Loucy (cell line): Measurements from ENCODE around the gene SPATS2.
A peak's percentile ranks its signal among the peaks of the same experiment; 100 is the strongest.

Experiments
- H2AFZ ChIP-seq: fragments of 200-600 bp; sonication (generic); 2 replicates; pipeline ENCODE4 v1.6.0; 2016; ENCODE audit warnings: antibody characterized with exemption, mild to moderate bottlenecking, low read length, moderate library complexity
- H3F3A ChIP-seq: fragments of 200-600 bp; 2 replicates; pipeline ENCODE4 v1.6.0; 2016; ENCODE audit warnings: antibody characterized with exemption, low read depth, mild to moderate bottlenecking
- H3K27me3 ChIP-seq: fragments of 200-600 bp; sonication (generic); 2 replicates; pipeline ENCODE4 v1.6.1; 2014; ENCODE audit warnings: low read length, mild to moderate bottlenecking; ENCODE audit not compliant: insufficient read depth, poor library complexity, severe bottlenecking
- H3K36me3 ChIP-seq: fragments of 200-600 bp; sonication (generic); 2 replicates; pipeline ENCODE4 v1.6.1; 2016; ENCODE audit warnings: low read length; ENCODE audit not compliant: insufficient read depth
- H3K4me1 ChIP-seq: fragments of 200-600 bp; sonication (generic); 2 replicates; pipeline ENCODE4 v1.5.1; 2014; ENCODE audit warnings: low read length, mild to moderate bottlenecking; ENCODE audit not compliant: insufficient read depth, poor library complexity, severe bottlenecking
- H3K4me2 ChIP-seq: fragments of 200-600 bp; sonication (generic); 2 replicates; pipeline ENCODE4 v1.6.0; 2014; ENCODE audit warnings: antibody characterized with exemption, low read length, low read depth, mild to moderate bottlenecking; ENCODE audit not compliant: poor library complexity, severe bottlenecking
- H3K4me3 ChIP-seq: fragments of 200-600 bp; sonication (generic); 2 replicates; pipeline ENCODE4 v1.5.1; 2014; ENCODE audit warnings: low read length, mild to moderate bottlenecking, mixed read lengths; ENCODE audit not compliant: poor library complexity, severe bottlenecking
- H3K79me2 ChIP-seq: fragments of 200-600 bp; sonication (generic); 2 replicates; pipeline ENCODE4 v1.6.1; 2014; ENCODE audit warnings: low read length; ENCODE audit not compliant: insufficient read depth
- H3K9ac ChIP-seq: fragments of 200-600 bp; sonication (generic); 2 replicates; pipeline ENCODE4 v1.6.0; 2014; ENCODE audit warnings: mild to moderate bottlenecking, low read depth, low read length, moderate library complexity; ENCODE audit not compliant: poor library complexity, severe bottlenecking
- H3K9me2 ChIP-seq: fragments of 200-600 bp; sonication (generic); replicated peaks from 2 replicates; pipeline ENCODE4 v1.6.1; 2016; ENCODE audit warnings: low read depth, low read length, mixed read lengths
- H3K9me3 ChIP-seq: fragments of 200-600 bp; sonication (generic); 2 replicates; pipeline ENCODE4 v1.6.1; 2014; ENCODE audit warnings: mild to moderate bottlenecking, antibody characterized with exemption, low read length, low read depth; ENCODE audit not compliant: insufficient read depth
- H4K20me1 ChIP-seq: fragments of 200-600 bp; sonication (generic); 2 replicates; pipeline ENCODE4 v1.6.0; 2014; ENCODE audit warnings: antibody characterized with exemption, low read length, mild to moderate bottlenecking; ENCODE audit not compliant: insufficient read depth, poor library complexity, severe bottlenecking
- EZH2phosphoT487 ChIP-seq: fragments of 200-600 bp; IDR thresholded peaks from 2 replicates; pipeline ENCODE4 v1.6.1; 2018; ENCODE audit warnings: antibody characterized with exemption, mild to moderate bottlenecking, moderate library complexity, borderline replicate concordance
- TF ChIP-seq, protein P1 (sequence below): fragments of 200-600 bp; sonication (generic); conservative IDR thresholded peaks from 2 replicates; pipeline ENCODE4 v1.5.1; 2014; ENCODE audit warnings: mild to moderate bottlenecking, antibody characterized with exemption, low read length

The SPATS2 gene

DNA sequence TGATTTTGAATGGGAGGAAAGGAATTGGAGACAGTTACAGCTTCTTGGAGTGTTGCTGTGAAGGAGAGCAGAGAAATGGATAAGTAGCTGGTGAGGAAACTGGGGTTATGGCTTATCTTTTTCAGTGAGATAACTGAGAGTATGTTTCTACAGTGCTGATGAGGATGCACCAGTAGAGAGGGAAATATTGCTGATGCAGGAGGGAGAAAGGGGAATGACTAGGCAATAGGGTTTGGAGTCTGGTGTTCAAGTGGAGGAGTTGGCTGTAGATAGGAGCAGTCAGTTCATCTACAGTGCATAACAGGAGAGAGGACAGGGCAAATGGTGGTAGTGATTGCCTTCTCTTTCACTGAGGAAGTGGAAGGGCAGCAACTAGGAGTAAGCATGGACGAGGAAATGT, 33.0 kb downstream of the SPATS2 start:
- Histone ChIP-seq H2AFZ (no peak overlapping the region), H3K4me2 (no peak overlapping the region), H3K27me3 (no peaks in the 10 kb centered on the region), H3K4me1 (peaks cover 11% of the 10 kb centered on the region), H4K20me1 (peaks cover 11% of the 10 kb centered on the region), H3F3A (no peaks in the 10 kb centered on the region), H3K9me3 (no peaks in the 10 kb centered on the region), H3K9ac (no peak overlapping the region), H3K4me3 (no peak overlapping the region), H3K9me2 (no peaks in the 10 kb centered on the region), H3K36me3 (no peaks in the 10 kb centered on the region), H3K79me2 (peaks cover 85% of the 10 kb centered on the region)
- TF ChIP-seq EZH2phosphoT487: no peak
- TF ChIP-seq, protein P1, sequence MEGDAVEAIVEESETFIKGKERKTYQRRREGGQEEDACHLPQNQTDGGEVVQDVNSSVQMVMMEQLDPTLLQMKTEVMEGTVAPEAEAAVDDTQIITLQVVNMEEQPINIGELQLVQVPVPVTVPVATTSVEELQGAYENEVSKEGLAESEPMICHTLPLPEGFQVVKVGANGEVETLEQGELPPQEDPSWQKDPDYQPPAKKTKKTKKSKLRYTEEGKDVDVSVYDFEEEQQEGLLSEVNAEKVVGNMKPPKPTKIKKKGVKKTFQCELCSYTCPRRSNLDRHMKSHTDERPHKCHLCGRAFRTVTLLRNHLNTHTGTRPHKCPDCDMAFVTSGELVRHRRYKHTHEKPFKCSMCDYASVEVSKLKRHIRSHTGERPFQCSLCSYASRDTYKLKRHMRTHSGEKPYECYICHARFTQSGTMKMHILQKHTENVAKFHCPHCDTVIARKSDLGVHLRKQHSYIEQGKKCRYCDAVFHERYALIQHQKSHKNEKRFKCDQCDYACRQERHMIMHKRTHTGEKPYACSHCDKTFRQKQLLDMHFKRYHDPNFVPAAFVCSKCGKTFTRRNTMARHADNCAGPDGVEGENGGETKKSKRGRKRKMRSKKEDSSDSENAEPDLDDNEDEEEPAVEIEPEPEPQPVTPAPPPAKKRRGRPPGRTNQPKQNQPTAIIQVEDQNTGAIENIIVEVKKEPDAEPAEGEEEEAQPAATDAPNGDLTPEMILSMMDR: no peak

DNA sequence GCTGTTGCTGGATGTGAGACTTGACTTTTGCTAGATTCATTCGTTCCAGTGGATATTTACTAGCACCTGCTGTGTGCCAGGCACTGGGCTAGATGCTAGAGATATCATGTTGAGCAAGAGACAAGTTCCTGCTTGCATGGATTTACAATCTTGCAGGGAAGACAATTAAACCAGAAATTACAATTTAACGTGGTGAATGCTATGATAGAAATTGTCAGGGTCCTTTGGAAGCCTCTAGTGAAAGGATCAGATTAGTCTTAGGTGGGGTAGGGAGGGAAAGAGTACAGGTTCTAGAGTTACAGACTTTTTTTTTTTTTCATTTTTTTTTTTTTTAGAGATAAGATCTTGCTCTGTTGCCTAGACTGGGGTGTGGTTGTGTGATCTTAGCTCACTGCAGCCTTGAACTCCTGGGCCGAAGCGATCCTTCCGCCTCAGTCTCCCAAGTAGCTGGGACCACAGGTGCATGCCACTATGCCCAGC, 36.7 kb downstream of the SPATS2 start:
- peaks cover 11% of the 10 kb centered on the region for H4K20me1 ChIP-seq

DNA sequence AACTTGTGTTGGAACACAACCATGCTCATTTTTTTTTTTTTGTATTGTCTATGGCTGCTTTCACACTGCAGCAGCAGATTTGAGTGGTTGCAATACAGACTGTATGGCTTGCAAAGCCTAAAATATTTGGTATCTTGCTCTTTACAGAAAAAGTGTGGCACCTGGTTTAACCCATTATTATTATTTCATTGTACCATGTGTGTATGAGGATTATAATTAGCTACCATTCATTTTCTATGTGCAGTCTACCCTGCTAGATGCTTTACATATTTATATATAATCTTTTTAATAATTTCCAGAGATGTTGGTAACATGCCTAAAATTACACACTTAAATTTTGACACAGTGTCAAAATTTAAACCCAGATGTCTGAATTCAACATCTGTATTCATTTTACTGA, 37.7 kb downstream of the SPATS2 start:
- peaks cover 11% of the 10 kb centered on the region for H4K20me1 ChIP-seq
- H3K9me3 ChIP-seq: no peaks in the 10 kb centered on the region
- H3K36me3 ChIP-seq: peaks cover 9% of the 10 kb centered on the region
- H3K4me2 ChIP-seq: no peak overlapping the region
- no peak overlapping the region for H3K4me3 ChIP-seq
- H3K27me3 ChIP-seq: no peaks in the 10 kb centered on the region
- no peak for TF ChIP-seq EZH2phosphoT487
- no peaks in the 10 kb centered on the region for H3F3A ChIP-seq
- H3K79me2 ChIP-seq: peaks cover 76% of the 10 kb centered on the region
- H3K9ac ChIP-seq: no peak overlapping the region
- H3K9me2 ChIP-seq: no peaks in the 10 kb centered on the region
- H2AFZ ChIP-seq: no peak overlapping the region
- peaks cover 11% of the 10 kb centered on the region for H3K4me1 ChIP-seq

More for the DNA sequence above, 36.7 kb downstream of the SPATS2 start:
- Histone ChIP-seq H3K4me1 (peaks cover 11% of the 10 kb centered on the region), H3K27me3 (no peaks in the 10 kb centered on the region), H3F3A (no peaks in the 10 kb centered on the region), H3K9me2 (no peaks in the 10 kb centered on the region), H3K4me2 (no peak overlapping the region), H3K4me3 (no peak overlapping the region), H3K36me3 (peaks cover 9% of the 10 kb centered on the region), H3K79me2 (peaks cover 78% of the 10 kb centered on the region), H3K9ac (peak overlapping the region; percentile 22), H3K9me3 (no peaks in the 10 kb centered on the region), H2AFZ (no peak overlapping the region)
- TF ChIP-seq, protein P1: no peak
- TF ChIP-seq EZH2phosphoT487: no peak

DNA sequence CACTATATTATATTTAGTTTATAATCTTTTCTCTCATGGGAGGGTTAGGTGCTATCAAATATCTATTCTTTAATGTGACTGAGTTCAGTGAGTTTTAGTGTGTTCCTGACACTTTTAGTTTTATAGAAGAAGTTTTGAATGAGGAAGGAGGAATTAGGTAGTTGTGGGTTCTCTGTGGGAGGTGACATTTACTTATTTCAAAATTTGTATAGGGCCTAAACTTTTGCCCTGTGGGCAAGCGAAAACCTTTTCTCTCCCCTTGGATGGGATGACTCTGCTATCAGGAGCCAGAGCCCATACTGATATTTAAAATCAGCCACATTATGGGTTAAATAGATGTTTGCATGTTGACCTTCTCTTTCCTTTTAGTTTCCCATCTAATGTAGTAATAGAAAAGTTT, 43.6 kb downstream of the SPATS2 start:
- peak overlapping the region; percentile 22 for H3K4me2 ChIP-seq
- no peak overlapping the region for H2AFZ ChIP-seq
- H3K4me3 ChIP-seq: no peak overlapping the region
- TF ChIP-seq EZH2phosphoT487: no peak
- TF ChIP-seq, protein P1: no peak
- H3K4me1 ChIP-seq: peaks cover 42% of the 10 kb centered on the region
- peaks cover 9% of the 10 kb centered on the region for H3K36me3 ChIP-seq
- H3K27me3 ChIP-seq: no peaks in the 10 kb centered on the region
- H3K9ac ChIP-seq: no peak overlapping the region
- H3F3A ChIP-seq: peaks cover 7% of the 10 kb centered on the region
- peaks cover 58% of the 10 kb centered on the region; the same call in 1 of the 2 replicates for H3K79me2 ChIP-seq
- H3K9me2 ChIP-seq: no peaks in the 10 kb centered on the region
- no peaks in the 10 kb centered on the region for H3K9me3 ChIP-seq
- no peaks in the 10 kb centered on the region for H4K20me1 ChIP-seq
